Measurements from ENCODE around the gene CIB4.

GRCh38 chr2:26532301-26533250, 108.6 kb downstream of the CIB4 start:
- TF ChIP-seq CTCF (IDR thresholded peaks at IDR 0.05) = no peak
- no peak for TF ChIP-seq POLR2AphosphoS5 (IDR thresholded peaks at IDR 0.05)

Data from prostate gland (tissue), 2 donors.